Sigmoid colon (tissue), 4 donors: Measurements from ENCODE around the gene ADGRG6.

Source experiments
- CTCF ChIP-seq, 4 experiments: fragments of 450-650 bp in 3 of 4; fragments of 200-600 bp in 1 of 4; IDR thresholded peaks; one replicate each; pipeline ENCODE4 v1.5.1; 2016 to 2019; ENCODE audit warnings: antibody characterized with exemption in 4 of 4, mild to moderate bottlenecking in 3 of 4, moderate library complexity in 2 of 4
- EP300 ChIP-seq, 4 donors: sonication (generic); formaldehyde crosslinking; IDR thresholded peaks; one replicate each; pipeline ENCODE4 v1.6.1; 2017; ENCODE audit warnings: antibody characterized with exemption in 4 of 4
- POLR2A ChIP-seq, 2 donors: fragments of 450-650 bp; IDR thresholded peaks; one replicate each; pipeline ENCODE4 v1.6.1; 2016; ENCODE audit warnings: antibody characterized with exemption in 2 of 2, mild to moderate bottlenecking in 2 of 2, moderate library complexity in 2 of 2

- TF ChIP-seq CTCF (IDR thresholded peaks at IDR 0.05) (no peak), POLR2A (IDR thresholded peaks at IDR 0.05) (no peak), EP300 (IDR thresholded peaks at IDR 0.05) (no peak)
Measured at GRCh38 chr6:142459271-142459670, 157.5 kb downstream of the ADGRG6 start.
